Skeletal muscle cell (primary cell): ENCODE measurements around the gene TBC1D12.
"Not testable (repeated sequence)": the region's sequence is repeated elsewhere in the genome, so short reads cannot be mapped to it uniquely, and the experiment has no call there.

Experiments used
- DNase-seq: peaks from one replicate; pipeline ENCODE4 v3.0.0-alpha.2; 2010; ENCODE audit warnings: low read depth
- H3K4me3 ChIP-seq: 2 replicates; pipeline ENCODE4 v1.5.1; 2011; ENCODE audit warnings: low read depth, mild to moderate bottlenecking, control low read depth, low read length, moderate library complexity

TBC1D12 gene

GRCh38 chr10:94521276-94522250 is 119.2 kb downstream of the TBC1D12 start:
- H3K4me3 ChIP-seq: no peak overlapping the region
- no peak for DNase-seq

DNA sequence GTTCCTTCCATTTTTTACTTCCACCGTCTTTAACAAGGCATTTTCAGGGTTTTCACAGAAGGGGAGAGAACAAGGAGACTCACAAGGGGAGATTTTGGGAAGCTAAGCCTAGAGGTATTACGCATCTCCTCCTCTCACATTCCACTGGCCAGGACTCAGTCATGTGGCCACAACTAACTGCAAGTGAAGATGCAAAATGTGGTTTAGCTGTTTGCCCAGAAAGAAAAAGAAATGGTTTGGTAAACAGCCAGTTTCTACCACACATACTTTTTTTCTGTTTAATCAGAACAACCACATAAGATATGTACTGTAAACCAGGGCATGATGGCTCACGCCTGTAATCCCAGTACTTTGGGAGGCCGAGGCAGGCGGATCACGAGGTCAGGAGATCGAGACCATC is 121.8 kb downstream of the TBC1D12 start:
- no peak overlapping the region for H3K4me3 ChIP-seq
- no peak for DNase-seq

DNA sequence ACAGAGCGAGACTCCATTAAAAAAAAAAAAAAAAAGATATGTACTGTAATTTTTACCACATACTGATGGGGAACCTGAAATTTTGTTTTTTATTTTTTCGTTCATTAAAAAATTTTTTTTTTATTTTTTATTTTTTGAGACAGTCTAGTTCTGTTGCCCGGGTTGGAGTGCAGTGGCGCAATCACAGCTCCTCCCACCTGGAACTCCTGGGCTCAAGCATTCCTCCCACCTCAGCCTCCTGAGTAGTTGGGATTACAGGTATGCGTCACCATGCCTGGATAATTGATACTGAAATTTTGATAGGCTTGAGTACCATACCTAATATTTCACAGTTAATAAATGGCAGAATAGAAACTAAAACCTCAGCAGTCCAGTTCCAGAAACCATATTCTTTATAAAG is 122.4 kb downstream of the TBC1D12 start:
- DNase-seq: no peak
- no peak overlapping the region for H3K4me3 ChIP-seq

- DNase-seq, H3K4me3 ChIP-seq: not testable (repeated sequence)
These were observed 129.2 kb downstream of the TBC1D12 start for GRCh38 chr10:94531550-94531949.

DNA sequence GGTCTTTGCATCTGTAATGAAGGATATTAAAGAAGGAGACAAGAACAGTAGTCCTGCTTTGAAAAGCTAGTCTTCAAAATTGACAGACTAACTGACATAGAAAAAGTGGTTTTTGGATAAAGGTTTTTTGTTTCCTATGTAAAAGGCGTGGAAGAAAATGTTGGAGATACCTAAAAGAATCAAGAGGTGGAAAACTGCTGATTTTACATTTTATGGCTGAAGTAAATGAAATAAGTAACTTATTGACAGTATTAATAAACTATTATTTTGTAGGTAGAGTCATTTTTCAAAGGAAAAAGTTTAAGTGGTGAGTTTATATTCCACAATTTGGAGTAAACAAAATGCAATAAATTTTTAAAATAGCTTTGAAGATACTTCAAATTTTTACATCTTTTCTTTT is 130.7 kb downstream of the TBC1D12 start:
- no peak for DNase-seq
- no peak overlapping the region for H3K4me3 ChIP-seq

DNA sequence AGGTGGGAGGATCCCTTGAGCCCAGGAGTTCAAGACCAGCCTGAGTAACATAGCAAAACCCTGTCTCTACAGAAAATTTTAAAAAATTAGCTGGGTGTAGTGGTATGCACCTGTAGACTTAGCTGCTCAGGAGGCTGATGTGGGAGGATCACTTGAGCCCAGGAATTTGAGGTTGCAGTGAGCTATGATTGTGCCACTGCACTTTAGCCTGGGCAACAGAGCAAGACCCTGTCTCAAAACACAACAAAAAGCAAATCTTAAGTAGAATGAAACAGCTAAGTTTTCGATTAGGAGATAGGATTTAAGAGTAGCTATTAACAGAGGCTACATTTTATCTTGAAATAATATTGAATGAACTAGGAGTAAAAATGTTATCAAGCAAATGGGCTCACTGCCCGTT is 139.9 kb downstream of the TBC1D12 start:
- not testable (repeated sequence) for H3K4me3 ChIP-seq, DNase-seq

DNA sequence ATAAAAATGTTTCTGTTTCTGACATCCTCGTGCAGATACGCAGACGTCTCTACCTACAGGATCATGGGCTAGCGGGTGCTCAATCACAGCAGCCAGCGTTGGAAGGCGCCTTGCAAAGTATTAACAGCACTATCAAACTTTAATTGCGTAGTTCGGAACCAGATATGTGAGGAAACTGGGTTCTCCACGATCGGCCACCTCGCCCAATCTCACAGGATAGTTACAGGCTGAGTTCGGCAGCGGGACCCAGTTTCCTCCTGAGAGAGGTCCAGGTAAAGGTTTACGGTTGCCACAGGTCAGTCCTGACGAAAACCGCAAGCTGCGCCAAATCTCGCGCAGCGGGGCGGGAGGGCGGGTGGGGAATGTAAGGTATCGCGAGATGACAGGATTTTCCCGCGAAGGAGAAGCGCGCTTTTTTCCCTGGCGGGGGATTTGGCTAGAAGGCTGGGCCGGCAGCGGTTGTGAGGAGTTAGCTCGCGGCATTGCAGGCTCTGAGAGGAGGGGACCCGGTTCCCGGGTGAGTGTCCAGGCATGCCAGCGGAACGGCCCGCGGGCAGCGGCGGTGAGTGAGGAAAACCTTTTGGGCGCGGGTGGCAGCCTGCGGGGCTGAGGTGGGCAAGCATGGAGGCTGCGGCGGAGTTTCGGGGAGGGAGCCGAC is 143.2 kb downstream of the TBC1D12 start, which contains the start of gene HELLS:
Gene HELLS (plus strand): TSS at position 398 of the 658 bp plus-strand sequence. CDS start 134 bp downstream, at position 532.
- peak; percentile 59 for DNase-seq

DNA sequence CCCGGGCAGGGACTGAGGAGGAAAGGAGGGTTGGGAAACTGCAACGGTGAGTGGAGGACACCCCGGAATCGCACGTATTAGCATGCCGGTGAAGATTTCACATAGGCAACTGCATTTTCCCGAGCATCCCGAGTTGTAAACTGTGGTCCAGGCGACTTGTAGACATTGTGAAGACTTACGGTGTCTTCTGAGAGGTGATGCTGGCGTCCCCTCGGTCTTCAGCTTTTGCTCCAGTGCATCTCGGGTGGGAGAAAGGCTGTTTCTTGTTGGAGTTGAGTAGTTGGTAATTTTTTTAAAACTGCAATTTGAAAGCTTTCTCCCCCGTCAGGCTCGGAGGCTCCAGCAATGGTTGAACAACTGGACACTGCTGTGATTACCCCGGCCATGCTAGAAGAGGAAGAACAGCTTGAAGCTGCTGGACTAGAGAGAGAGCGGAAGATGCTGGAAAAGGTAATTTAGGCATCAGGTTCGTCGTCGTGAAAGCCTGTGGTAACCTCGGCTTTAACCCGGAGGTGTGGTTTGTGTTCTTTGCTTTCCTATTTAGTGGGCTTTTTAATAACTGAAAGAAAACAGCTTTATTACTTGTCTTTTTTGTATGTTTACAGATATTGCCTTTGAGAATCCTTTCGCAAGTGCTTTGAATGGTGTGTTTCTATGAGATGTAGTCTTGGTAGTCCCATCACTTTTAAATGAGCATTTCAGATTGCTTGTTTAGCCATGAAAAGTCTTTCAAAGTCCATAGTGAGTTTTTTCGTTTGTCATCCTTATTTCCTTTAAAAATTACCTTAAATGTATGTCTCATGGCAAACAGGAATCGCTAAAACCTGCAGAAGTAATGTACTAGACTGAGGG is 143.9 kb downstream of the TBC1D12 start:
- peak overlapping the region; percentile 91 for H3K4me3 ChIP-seq
- no peak for DNase-seq

More for the DNA sequence above, 143.2 kb downstream of the TBC1D12 start, which contains the start of gene HELLS:
- H3K4me3 ChIP-seq: peak within 1 kb of the TSS; percentile 91

GRCh38 chr10:94546901-94547185 is 144.5 kb downstream of the TBC1D12 start:
- peak overlapping the region; percentile 91 for H3K4me3 ChIP-seq
- no peak for DNase-seq

DNA sequence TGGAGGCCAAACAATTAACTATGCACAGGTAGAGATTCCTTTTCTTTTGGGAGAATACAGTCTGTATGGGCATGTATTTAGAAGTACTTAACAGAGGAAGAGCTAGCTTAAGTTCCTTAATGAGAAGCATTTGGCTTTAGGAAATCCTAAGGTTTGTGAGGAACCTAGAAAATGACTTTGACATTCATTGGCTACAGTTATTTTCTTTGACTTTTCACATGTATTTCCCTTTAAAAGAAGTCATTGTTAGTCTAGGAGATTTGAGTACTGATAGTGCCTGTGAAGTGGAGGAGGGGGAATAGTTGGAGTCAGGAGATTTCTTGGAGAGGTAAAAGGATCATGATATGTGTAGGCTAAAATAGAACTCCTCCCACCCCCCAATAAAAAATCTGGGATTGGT is 146.9 kb downstream of the TBC1D12 start:
- H3K4me3 ChIP-seq: no peak overlapping the region
- DNase-seq: no peak

DNA sequence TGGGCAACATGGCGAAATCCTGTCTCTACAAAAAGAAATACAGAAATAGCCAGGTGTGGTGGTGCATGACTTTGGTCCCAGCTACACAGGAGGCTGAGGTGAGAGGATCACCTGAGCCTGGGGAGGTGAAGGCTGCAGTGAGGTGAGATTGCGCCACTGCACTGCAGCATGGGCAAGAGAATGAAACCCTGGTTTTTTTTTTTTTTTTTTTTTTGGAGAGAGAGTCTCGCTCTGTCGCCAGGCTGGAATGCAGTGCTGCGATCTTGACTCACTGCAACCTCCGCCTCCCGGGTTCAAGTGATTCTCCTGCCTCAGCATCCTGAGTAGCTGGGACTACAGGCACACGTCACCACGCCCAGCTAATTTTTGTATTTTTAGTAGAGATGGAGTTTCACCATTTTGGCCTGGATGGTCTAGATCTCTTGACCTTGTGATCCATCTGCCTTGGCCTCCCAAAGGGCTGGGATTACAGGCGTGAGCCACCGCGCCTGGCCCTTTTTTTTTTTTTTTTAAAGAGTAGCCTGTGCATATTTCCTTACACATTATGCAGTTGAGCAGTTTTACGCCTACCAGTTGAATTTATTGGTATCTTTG is 165.5 kb downstream of the TBC1D12 start:
- DNase-seq, H3K4me3 ChIP-seq: not testable (repeated sequence)

DNA sequence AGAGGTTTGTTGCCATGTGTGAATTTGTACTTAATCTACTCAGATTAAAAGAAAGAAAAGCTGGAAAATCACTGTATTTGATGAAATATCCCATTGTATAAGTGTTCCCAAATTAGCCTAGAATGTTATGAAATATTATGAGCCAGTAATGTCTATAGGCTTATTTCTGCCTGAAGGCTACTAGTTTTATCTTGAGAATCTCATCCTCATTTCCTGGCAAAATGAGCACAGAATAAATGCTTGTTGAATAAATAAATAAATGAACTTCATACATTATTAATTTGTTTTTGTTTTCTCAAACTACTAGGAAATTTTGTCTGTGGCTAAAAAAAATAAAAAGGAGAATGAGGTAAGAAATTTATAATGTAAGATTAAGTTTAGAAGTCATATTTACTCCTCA is 168.7 kb downstream of the TBC1D12 start:
- no peak for DNase-seq
- no peak overlapping the region for H3K4me3 ChIP-seq

- H3K4me3 ChIP-seq: no peak overlapping the region
- DNase-seq: peak; percentile 9
These were observed 169.2 kb downstream of the TBC1D12 start for GRCh38 chr10:94571528-94571927.

- no peak for DNase-seq
These were observed 176.4 kb downstream of the TBC1D12 start for GRCh38 chr10:94578790-94579189.

GRCh38 chr10:94583124-94583523 is 180.8 kb downstream of the TBC1D12 start:
- no peak for DNase-seq
- no peak overlapping the region for H3K4me3 ChIP-seq

More at GRCh38 chr10:94578790-94579189, 176.4 kb downstream of the TBC1D12 start:
- H3K4me3 ChIP-seq: no peak overlapping the region
